Measurements from ENCODE around the gene CA9.

Gene CA9

DNA sequence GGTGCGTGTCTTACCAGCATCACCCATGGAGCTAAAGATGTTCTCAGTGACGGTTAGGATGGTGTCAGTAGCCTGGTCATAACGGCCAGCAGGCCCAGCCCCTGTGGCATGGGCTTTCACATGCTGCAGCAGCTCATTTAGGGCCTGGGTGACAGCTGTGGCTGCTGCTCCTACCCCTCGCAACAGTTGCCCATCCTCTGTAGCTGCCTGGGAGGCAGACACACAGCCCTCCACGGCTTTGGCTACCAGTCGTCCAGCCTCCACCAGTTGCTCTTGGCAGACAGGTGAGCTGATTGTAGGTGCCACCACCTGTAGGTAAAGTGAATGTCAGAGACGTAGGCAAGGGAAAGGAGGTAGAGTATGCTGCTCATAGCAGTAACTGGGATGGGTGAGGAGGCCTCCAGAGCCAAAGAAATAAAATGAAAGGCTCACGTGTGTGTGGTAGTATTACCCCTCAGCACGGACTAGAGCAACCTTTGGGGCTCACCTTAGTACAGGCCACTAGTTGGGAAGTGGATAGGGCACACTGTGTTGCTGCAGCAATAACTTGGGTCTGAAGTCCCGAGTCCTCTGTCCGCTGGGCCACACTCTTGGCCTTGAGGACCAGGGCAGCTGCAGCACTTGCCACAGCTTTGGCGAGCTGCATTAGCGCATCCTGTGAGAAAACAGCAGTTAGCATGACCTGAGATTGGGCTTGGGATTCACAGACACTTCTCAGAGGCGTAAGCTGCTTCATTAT is 43.6 kb downstream of the CA9 start:
- no peak for DNase-seq (ENCODE audit: low spot score)

DNA sequence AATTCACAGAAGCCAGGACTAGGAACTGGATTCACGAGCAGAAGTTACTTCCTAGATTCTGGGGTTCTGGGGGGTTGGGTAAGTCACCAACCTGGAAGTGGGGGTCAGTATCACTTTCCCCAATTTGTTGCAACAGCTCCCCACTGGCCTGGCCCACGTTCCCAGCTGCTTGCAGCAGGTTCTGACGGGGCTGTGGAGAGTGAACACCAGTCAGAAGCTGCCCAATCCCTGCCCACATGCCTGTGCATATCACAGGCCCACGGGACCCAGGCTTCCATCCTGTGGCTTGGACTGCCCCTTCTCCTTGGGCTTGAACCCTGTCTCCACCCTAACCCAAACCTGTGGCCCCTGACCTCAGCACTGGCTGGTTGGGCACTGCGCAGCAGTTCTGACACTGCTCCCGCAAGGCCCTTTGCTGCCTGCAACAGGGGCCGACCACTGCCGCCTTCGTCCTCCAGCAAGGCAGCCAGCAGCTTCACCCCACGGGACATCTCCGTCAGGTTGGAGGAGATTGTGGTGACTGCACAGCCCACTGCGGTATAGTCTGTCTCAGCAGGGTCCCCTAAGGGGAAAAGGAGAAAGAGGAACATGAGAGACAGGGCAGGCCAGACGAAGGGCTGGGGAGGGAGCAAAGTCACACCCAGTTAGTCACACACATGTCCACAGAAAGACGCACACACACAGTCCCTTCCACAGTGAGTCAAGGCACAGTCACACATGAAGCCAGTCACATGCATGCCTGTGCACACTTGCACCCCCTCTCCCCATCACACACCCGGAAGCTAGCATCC is 45.2 kb downstream of the CA9 start:
- no peak for DNase-seq (ENCODE audit: low spot score)

DNA sequence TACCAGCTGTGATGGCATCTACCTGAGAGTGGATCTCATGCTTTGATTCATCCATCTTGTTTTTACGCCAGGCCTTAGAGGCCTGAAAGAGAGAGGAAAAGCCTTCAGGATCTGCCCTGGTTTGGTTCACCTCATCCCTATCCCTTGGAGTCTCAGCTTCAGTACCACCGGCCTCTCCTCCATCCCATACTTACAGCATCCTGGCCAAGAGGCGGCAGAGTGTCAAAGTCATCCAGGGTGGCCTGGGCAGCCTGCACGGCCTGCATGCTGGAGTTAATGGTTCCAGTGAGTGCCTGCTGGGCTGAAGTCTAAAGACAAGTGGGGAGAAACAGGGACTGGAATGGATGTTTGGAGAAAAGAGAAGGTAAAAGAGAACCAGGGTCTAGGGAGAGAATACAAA is 45.8 kb downstream of the CA9 start:
- no peak for DNase-seq (ENCODE audit: low spot score)

DNA sequence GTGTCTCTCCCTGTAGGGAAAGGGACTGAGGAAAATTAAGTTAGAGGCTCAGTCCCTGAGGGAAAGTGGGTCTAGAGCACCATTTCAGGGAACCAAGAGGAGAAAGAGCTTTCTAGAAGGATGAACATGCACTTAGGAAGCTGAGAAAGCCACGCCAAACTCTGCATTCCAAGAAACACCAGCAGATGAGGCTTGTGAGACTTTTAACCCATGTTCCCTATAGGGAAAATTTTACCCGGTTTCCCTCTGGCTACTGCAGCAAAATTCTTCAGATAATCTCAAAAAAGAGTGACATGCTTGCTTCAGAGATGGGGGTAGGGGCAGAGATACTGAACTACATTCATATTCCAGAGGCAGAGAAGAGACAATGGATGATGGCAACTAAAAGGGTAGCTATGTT is 49.7 kb downstream of the CA9 start:
- DNase-seq (ENCODE audit: low spot score), result no peak

DNA sequence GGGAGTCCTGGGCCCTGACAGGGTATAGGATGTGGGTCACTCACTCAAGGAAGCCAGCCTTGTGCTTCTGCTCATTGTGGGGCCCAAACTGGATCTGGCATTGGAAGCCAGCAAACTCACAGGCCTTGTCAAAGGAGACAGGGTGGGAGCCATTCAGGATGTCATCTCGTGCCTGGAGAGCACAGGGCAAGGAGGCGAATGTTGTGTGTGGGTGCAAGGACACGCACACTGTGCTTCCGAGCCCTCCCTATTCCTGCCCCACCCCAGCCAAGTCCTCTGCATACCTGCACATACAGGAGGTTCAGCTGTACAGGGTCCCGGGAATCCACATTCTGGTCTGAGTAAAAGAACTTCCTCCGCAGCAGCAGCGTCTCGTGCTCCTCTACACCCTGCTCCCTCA is 50.2 kb downstream of the CA9 start:
- DNase-seq (ENCODE audit: low spot score), result no peak

DNA sequence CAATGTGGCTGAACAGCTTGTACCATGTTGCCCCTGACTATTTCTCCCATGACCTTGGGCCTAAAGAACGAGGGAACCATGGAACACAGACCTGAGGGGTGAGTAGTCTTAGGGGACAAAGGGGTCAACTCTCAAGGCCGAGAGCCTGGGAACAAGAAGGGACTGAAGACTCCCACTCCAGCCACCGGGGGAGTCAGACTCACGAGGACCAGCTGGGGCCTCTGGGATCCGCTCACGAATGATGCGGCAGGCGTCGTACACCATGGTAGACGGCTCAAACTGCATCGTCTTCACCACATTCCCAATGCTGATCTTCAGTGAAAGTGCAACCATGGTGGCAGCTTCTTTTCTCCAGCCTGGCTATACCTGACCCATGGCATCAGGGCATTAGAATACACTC is 51.6 kb downstream of the CA9 start:
- no peak for DNase-seq (ENCODE audit: low spot score)

DNA sequence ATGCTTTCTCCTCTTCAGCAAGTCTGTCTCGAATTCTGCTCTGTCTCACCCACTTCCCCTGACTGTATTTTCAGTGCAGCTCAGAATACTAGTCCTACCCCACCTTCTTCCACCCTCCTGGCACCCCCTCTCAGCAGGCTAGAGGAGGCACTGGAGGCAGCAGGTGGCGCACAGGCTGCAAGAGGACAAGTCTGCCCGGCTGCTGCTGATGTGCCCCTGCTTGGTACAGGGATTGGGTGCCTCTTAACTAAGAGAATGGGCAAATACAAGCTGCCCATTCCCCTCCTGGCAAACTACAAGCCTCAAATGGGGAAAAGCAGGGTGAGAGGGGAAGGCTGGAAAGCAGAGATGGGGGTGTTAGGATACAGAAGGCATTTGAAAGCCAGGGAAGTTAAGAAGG is 53.2 kb downstream of the CA9 start:
- no peak for DNase-seq (ENCODE audit: low spot score)

DNA sequence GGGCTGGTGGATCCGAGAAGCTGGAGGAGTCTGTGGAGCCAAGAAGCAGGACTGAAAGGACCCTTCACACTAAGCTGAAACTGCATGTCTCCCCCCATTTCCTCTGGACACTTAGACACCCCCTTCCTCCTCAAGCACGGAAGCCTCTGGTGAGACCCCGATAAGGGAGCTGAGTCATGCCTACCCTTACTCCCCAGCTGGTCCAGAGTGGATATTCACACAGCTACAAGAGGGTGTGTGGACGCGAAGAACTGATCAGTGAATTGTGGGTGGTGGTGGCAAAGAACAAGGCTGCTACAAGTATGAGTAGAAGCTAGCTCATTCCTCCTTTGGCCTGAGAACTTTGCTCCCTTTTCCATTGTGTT is 53.9 kb downstream of the CA9 start:
- DNase-seq (ENCODE audit: low spot score), result no peak

DNA sequence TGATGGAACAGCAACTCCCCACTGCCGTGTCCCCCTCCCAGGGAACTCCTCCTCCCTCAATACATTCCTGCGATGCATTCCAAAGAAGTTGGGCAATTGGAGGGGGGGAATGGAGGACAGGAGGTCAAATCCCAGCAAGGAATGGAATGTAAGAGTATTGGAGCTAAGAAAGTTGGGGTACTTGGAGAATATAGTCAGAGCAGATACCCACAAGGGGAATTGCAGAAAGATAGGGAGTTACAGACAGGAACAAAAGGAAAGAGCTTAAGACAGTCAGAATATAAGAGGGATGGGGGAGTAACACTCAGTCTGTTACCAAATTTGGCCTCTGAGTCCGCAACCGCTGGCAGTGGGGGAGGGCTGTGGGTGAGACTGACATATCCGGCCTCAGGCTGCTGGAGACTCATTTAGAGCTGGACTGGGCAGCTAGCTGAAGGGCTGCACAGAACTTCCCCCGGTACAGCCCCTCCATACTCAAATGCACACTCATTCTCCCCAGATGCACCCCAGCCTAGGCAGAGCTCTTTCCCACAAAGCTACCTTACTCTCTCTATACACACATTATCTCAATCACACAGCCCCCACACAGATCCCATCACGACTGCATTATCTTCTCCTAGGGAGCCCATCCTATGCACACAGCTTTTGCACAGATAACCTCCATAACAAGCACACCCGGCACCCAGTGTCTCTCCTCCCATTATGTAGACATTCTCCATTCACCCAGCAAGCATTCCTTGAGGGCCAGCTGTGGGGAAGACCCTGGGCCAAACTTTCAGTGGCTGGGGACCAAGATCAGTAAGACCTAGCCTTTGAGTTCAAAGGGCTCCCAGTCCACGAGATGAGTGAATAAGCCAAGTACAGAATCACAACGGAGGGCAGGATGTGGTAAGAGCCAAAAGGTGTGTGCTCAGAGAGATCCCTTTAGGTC is 54.6 kb downstream of the CA9 start:
- peak; percentile 76 for DNase-seq (ENCODE audit: low spot score)

DNA sequence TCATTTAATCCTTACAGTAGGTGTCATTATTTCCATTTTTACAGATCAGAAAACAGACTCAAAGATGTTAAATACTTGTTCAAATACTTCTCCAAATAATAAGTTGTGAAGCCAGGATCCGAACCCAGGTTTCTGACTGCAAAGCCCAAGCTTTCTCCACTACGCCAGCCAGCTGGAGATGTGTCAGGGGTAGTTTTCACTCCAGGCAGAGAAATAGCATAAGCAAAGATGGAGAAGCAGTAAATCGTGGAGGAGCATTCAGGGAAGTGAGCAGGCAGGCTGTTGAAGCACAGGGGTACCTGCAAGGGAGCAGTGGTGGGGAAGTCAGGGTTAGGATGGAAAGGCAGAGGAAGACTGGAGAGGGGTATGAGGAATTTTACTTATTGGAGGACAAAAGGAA is 55.4 kb downstream of the CA9 start:
- DNase-seq (ENCODE audit: low spot score), result no peak

DNA sequence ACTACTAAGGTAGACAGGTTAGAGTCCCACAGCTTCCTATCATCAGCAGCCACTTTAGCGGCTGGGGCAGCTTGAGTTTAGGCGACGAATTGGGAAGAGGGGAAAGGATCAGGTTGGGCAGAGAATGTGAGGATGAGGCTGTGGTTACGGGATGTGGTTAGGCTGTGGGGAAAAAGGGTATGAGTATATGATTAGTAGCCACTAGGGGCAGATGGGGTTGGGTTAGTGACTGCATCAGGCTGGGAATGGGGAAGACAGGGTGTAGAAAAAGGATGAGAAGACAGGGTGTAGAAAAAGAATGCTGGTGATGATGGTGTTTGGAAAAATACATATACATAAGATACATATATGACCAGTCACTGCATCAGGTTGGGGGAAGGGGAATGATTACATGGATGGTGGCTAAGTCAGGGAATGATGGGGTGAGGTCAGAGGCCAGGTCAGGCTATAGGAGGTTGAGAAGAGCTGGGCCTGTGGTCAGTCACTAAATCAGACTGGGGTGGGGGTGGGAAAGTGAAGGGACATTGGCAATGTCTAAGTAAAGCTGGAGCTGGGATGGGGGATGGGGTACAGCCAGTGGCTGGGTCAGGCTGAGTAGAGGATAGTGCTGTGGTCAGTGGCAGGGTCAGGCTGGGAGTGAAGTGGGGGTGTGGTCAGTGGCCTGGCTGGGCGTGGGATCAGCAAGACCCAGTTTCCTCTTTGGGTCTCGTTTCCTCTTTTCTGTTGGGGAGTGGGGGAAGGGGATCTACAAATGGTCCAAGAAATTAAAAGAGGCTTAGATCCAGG is 56.2 kb downstream of the CA9 start:
- peak; percentile 87 for DNase-seq (ENCODE audit: low spot score)

DNA sequence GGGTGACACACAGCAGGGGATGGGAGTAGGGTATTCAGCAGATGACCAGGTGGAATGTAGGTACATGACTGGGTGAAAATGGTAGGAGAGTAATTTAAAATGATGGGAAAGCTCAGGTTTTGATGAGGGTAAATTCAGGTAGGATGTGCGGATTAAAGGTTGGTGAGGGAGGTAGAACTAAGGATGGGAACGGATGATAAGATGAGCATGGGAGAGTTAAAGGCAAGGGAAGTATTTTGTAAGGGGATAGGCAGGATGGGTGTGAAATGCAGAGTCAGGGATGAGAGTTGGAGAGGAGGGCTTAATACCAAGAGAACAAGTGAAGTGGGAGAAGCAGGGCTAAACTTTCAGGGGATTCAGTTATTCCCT is 56.7 kb downstream of the CA9 start:
- no peak for DNase-seq (ENCODE audit: low spot score)
